ENCODE results near the gene HMGCS2.

The HMGCS2 gene

GRCh38 chr1:119799599-119800177, 31.0 kb upstream of the HMGCS2 start:
- H3K9me2 ChIP-seq (replicated peaks; ENCODE audit: insufficient read depth, low read length) = no peaks in the 10 kb centered on the region
- no peak for TF ChIP-seq CTCF (IDR thresholded peaks at IDR 0.05; ENCODE audit: insufficient read depth, low read length, poor library complexity, severe bottlenecking)
- no peak for TF ChIP-seq EZH2phosphoT487 (conservative IDR thresholded peaks at IDR 0.05; ENCODE audit: low read length)
- H3K27me3 ChIP-seq (ENCODE audit: low read length) = no peaks in the 10 kb centered on the region
- no peak overlapping the region for H3K4me2 ChIP-seq (ENCODE audit: low read depth, low read length, poor library complexity, severe bottlenecking)
- H3K27ac ChIP-seq (ENCODE audit: low read depth, low read length) = no peak overlapping the region
- no peaks in the 10 kb centered on the region for H4K20me1 ChIP-seq (ENCODE audit: low read depth, low read length)
- H3K36me3 ChIP-seq (ENCODE audit: low read length) = no peaks in the 10 kb centered on the region
- H3K79me2 ChIP-seq (ENCODE audit: insufficient read depth, low read length) = no peaks in the 10 kb centered on the region
- H3F3A ChIP-seq (ENCODE audit: insufficient read depth) = no peaks in the 10 kb centered on the region
- no peaks in the 10 kb centered on the region for H3K9me3 ChIP-seq (ENCODE audit: insufficient read depth, low read length)
- no peak overlapping the region for H3K9ac ChIP-seq (ENCODE audit: low read length)
- no peak overlapping the region for H3K4me3 ChIP-seq (ENCODE audit: insufficient read depth, low read length, poor library complexity, severe bottlenecking)
- no peak overlapping the region for H2AFZ ChIP-seq (ENCODE audit: low read depth, low read length, severe bottlenecking)

- no peaks in the 10 kb centered on the region for H3K27me3 ChIP-seq (ENCODE audit: low read length)
- no peak for TF ChIP-seq EZH2phosphoT487 (conservative IDR thresholded peaks at IDR 0.05; ENCODE audit: low read length)
- TF ChIP-seq CTCF (IDR thresholded peaks at IDR 0.05; ENCODE audit: insufficient read depth, low read length, poor library complexity, severe bottlenecking) = no peak
- H3K9ac ChIP-seq (ENCODE audit: low read length) = no peak overlapping the region
- no peaks in the 10 kb centered on the region for H3K79me2 ChIP-seq (ENCODE audit: insufficient read depth, low read length)
- no peaks in the 10 kb centered on the region for H3F3A ChIP-seq (ENCODE audit: insufficient read depth)
- H3K36me3 ChIP-seq (ENCODE audit: low read length) = no peaks in the 10 kb centered on the region
- no peak overlapping the region for H3K4me2 ChIP-seq (ENCODE audit: low read depth, low read length, poor library complexity, severe bottlenecking)
- H3K4me3 ChIP-seq (ENCODE audit: insufficient read depth, low read length, poor library complexity, severe bottlenecking) = no peak overlapping the region
- no peaks in the 10 kb centered on the region for H3K9me2 ChIP-seq (replicated peaks; ENCODE audit: insufficient read depth, low read length)
- H3K9me3 ChIP-seq (ENCODE audit: insufficient read depth, low read length) = no peaks in the 10 kb centered on the region
- no peak overlapping the region for H2AFZ ChIP-seq (ENCODE audit: low read depth, low read length, severe bottlenecking)
- no peak overlapping the region for H3K27ac ChIP-seq (ENCODE audit: low read depth, low read length)
- H4K20me1 ChIP-seq (ENCODE audit: low read depth, low read length) = no peaks in the 10 kb centered on the region
Observed at GRCh38 chr1:119799003-119799402, 30.3 kb upstream of the HMGCS2 start.

- Histone ChIP-seq H3K9me3 (ENCODE audit: insufficient read depth, low read length) (no peaks in the 10 kb centered on the region), H3K27ac (ENCODE audit: low read depth, low read length) (no peak overlapping the region), H3F3A (ENCODE audit: insufficient read depth) (no peaks in the 10 kb centered on the region), H3K36me3 (ENCODE audit: low read length) (no peaks in the 10 kb centered on the region), H3K9me2 (replicated peaks; ENCODE audit: insufficient read depth, low read length) (no peaks in the 10 kb centered on the region), H3K79me2 (ENCODE audit: insufficient read depth, low read length) (no peaks in the 10 kb centered on the region), H3K4me3 (ENCODE audit: insufficient read depth, low read length, poor library complexity, severe bottlenecking) (no peak overlapping the region), H2AFZ (ENCODE audit: low read depth, low read length, severe bottlenecking) (no peak overlapping the region), H3K4me2 (ENCODE audit: low read depth, low read length, poor library complexity, severe bottlenecking) (no peak overlapping the region), H3K27me3 (ENCODE audit: low read length) (no peaks in the 10 kb centered on the region), H3K9ac (ENCODE audit: low read length) (no peak overlapping the region), H4K20me1 (ENCODE audit: low read depth, low read length) (no peaks in the 10 kb centered on the region)
- TF ChIP-seq EZH2phosphoT487 (conservative IDR thresholded peaks at IDR 0.05; ENCODE audit: low read length) (no peak), CTCF (IDR thresholded peaks at IDR 0.05; ENCODE audit: insufficient read depth, low read length, poor library complexity, severe bottlenecking) (no peak)
Observed at GRCh38 chr1:119797606-119798005, 28.9 kb upstream of the HMGCS2 start.
